22Rv1 (cell line): ENCODE results near the gene GUSB.
"Not testable (repeated sequence)": the region's sequence is repeated elsewhere in the genome, so short reads cannot be mapped to it uniquely, and the experiment has no call there.

Source experiments
- H3K27ac ChIP-seq: fragments of 450-650 bp; 2 replicates; pipeline ENCODE4 v1.5.1; 2017
- CTCF ChIP-seq: fragments of 450-650 bp; IDR thresholded peaks from 2 replicates; pipeline ENCODE4 v1.5.1; 2017; ENCODE audit warnings: mild to moderate bottlenecking
- ZFX ChIP-seq: fragments of 450-650 bp; IDR thresholded peaks from 2 replicates; pipeline ENCODE4 v1.6.1; 2017; ENCODE audit warnings: antibody characterized with exemption, borderline replicate concordance

Gene GUSB

GRCh38 chr7:65981965-65982792, at the start of gene GUSB:
GUSB (minus strand) TSS chr7:65982213; CDS start chr7:65982183, 30 bp downstream.
- TF ChIP-seq CTCF (no peak), ZFX (no peak)
- peak within 1 kb of the TSS; percentile 73 for H3K27ac ChIP-seq

GRCh38 chr7:66028342-66028741, 46.3 kb upstream of the GUSB start:
- not testable (repeated sequence) for H3K27ac ChIP-seq

GRCh38 chr7:66016131-66016461, 34.1 kb upstream of the GUSB start:
- TF ChIP-seq ZFX, result no peak
- no peak for TF ChIP-seq CTCF
- no peak overlapping the region for H3K27ac ChIP-seq

- H3K27ac ChIP-seq, result no peak overlapping the region
- TF ChIP-seq CTCF (no peak), ZFX (no peak)
Measured at GRCh38 chr7:66015440-66016130, 33.6 kb upstream of the GUSB start.

GRCh38 chr7:66013938-66014337, 31.9 kb upstream of the GUSB start:
- no peak overlapping the region for H3K27ac ChIP-seq
- TF ChIP-seq ZFX (no peak), CTCF (peak; percentile 39)

GRCh38 chr7:66007232-66007631, 25.2 kb upstream of the GUSB start:
- no peak overlapping the region for H3K27ac ChIP-seq
- TF ChIP-seq CTCF, result no peak
- no peak for TF ChIP-seq ZFX

GRCh38 chr7:66005115-66005671, 23.2 kb upstream of the GUSB start:
- not testable (repeated sequence) for H3K27ac ChIP-seq

GRCh38 chr7:66000823-66001417, 18.9 kb upstream of the GUSB start:
- not testable (repeated sequence) for H3K27ac ChIP-seq

GRCh38 chr7:65994984-65995383, 13.0 kb upstream of the GUSB start:
- H3K27ac ChIP-seq, result not testable (repeated sequence)
